Hepatocyte (in vitro differentiated cells): ENCODE results near the gene CUX1. TPM values are rescaled to one million over a fixed set of nuclear protein-coding genes. Genes with fewer than 3 reads are reported as not detected.

Experiments used
- DNase-seq: peaks from one replicate; pipeline ENCODE4 v3.0.0-alpha.2; 2016; ENCODE audit warnings: low spot score
- H2AFZ ChIP-seq: fragments of 200-600 bp; sonication (generic); 2 replicates; pipeline ENCODE4 v1.6.0; 2016; ENCODE audit warnings: antibody characterized with exemption, mild to moderate bottlenecking
- H3K27ac ChIP-seq: fragments of 200-600 bp; sonication (generic); 2 replicates; pipeline ENCODE4 v1.5.1; 2016; ENCODE audit warnings: mild to moderate bottlenecking
- H3K27me3 ChIP-seq: fragments of 200-600 bp; sonication (generic); 2 replicates; pipeline ENCODE4 v1.6.1; 2016
- H3K36me3 ChIP-seq: fragments of 200-600 bp; sonication (generic); replicated peaks from 2 replicates; pipeline ENCODE4 v1.5.1; 2016; ENCODE audit warnings: low read depth; ENCODE audit not compliant: insufficient read depth
- H3K4me1 ChIP-seq: fragments of 200-600 bp; sonication (generic); 2 replicates; pipeline ENCODE4 v1.5.1; 2016; ENCODE audit warnings: mild to moderate bottlenecking, moderate library complexity; ENCODE audit not compliant: insufficient read depth
- H3K4me2 ChIP-seq: fragments of 200-600 bp; sonication (generic); 2 replicates; pipeline ENCODE4 v1.6.0; 2016
- H3K4me3 ChIP-seq: fragments of 200-600 bp; sonication (generic); 2 replicates; pipeline ENCODE4 v1.5.1; 2016; ENCODE audit warnings: mild to moderate bottlenecking
- H3K79me2 ChIP-seq: fragments of 200-600 bp; sonication (generic); 2 replicates; pipeline ENCODE4 v1.6.0; 2017; ENCODE audit warnings: mild to moderate bottlenecking
- H3K9me2 ChIP-seq: fragments of 200-600 bp; sonication (generic); replicated peaks from 2 replicates; pipeline ENCODE4 v1.6.0; 2017; ENCODE audit warnings: mild to moderate bottlenecking; ENCODE audit not compliant: insufficient read depth
- H3K9me3 ChIP-seq: fragments of 200-600 bp; sonication (generic); 2 replicates; pipeline ENCODE4 v1.5.1; 2016; ENCODE audit warnings: low read depth, mild to moderate bottlenecking
- H4K20me1 ChIP-seq: fragments of 200-600 bp; sonication (generic); 2 replicates; pipeline ENCODE4 v1.6.0; 2016; ENCODE audit warnings: mild to moderate bottlenecking; ENCODE audit not compliant: insufficient read depth, poor library complexity, severe bottlenecking
- EZH2 ChIP-seq: fragments of 200-600 bp; sonication (generic); IDR thresholded peaks from 2 replicates; pipeline ENCODE4 v1.6.1; 2016; ENCODE audit warnings: antibody characterized with exemption, mild to moderate bottlenecking, borderline replicate concordance
- EZH2phosphoT487 ChIP-seq: fragments of 200-600 bp; sonication (generic); IDR thresholded peaks from one replicate; pipeline ENCODE4 v1.6.1; 2018; ENCODE audit warnings: antibody characterized with exemption, mild to moderate bottlenecking, low read depth, moderate library complexity; ENCODE audit not compliant: unreplicated experiment, severe bottlenecking
- WGBS: methylation state at CpG from one replicate; pipeline ENCODE4 v1.1.6; 2016; ENCODE audit warnings: low lambda C conversion rate; ENCODE audit errors: missing lambda C conversion rate; 5-methylcytosine and 5-hydroxymethylcytosine counted together
- polyA plus RNA-seq: library from polyadenylated mRNA; unstranded; fragments of >200 nt; fragmentation: Nextera tagmentation; extraction: Ambion mirVana; gene quantifications from 2 replicates; pipeline ENCODE4 v1.2.1, GENCODE V29; 2016
- total RNA-seq: library from RNA; depleted of rRNA; stranded (reverse); fragments of >200 nt; gene quantifications from 2 replicates; pipeline ENCODE4 v1.2.3, GENCODE V29; 2014
- TF ChIP-seq, protein P1 (sequence below): fragments of 200-600 bp; sonication (generic); IDR thresholded peaks from 2 replicates; pipeline ENCODE4 v1.5.1; 2016; ENCODE audit warnings: antibody characterized with exemption, mild to moderate bottlenecking; ENCODE audit not compliant: poor library complexity

CUX1 gene
- total and polyA plus RNA-seq, 2 experiments from 2014 or later: 60.1 to 76.8 TPM

DNA sequence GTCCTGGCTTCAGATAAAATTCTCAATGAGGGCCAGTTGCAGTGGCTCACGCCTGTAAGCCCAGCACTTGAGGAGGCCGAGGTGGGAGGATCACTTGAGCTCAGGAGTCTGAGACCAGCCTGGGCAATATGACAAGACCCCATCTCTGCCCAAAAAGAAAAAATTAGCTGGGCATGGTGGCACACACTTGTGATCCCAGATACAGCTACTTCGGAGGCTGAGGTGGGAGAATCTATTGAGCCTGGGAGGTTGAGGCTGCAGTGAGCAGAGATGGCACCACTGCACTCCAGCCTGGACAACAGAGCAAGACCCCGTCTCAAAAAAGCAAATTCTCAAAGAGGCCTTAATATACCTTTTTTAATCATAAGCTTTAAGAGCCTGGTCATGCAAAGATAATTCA lies 142.9 kb downstream of the CUX1 start:
- Histone ChIP-seq H3K27me3 (no peaks in the 10 kb centered on the region), H2AFZ (no peak overlapping the region), H3K27ac (no peak overlapping the region), H3K4me2 (no peak overlapping the region), H3K4me1 (peaks cover 3% of the 10 kb centered on the region), H3K4me3 (no peak overlapping the region), H3K9me3 (no peaks in the 10 kb centered on the region), H4K20me1 (peaks cover 15% of the 10 kb centered on the region), H3K36me3 (no peaks in the 10 kb centered on the region), H3K9me2 (no peaks in the 10 kb centered on the region), H3K79me2 (peaks cover 95% of the 10 kb centered on the region)
- DNase-seq: no peak
- 96% methylated on average over 4 of the region's 4 CpGs for WGBS
- TF ChIP-seq EZH2phosphoT487 (no peak), EZH2 (no peak)
- TF ChIP-seq, protein P1, sequence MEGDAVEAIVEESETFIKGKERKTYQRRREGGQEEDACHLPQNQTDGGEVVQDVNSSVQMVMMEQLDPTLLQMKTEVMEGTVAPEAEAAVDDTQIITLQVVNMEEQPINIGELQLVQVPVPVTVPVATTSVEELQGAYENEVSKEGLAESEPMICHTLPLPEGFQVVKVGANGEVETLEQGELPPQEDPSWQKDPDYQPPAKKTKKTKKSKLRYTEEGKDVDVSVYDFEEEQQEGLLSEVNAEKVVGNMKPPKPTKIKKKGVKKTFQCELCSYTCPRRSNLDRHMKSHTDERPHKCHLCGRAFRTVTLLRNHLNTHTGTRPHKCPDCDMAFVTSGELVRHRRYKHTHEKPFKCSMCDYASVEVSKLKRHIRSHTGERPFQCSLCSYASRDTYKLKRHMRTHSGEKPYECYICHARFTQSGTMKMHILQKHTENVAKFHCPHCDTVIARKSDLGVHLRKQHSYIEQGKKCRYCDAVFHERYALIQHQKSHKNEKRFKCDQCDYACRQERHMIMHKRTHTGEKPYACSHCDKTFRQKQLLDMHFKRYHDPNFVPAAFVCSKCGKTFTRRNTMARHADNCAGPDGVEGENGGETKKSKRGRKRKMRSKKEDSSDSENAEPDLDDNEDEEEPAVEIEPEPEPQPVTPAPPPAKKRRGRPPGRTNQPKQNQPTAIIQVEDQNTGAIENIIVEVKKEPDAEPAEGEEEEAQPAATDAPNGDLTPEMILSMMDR: no peak

DNA sequence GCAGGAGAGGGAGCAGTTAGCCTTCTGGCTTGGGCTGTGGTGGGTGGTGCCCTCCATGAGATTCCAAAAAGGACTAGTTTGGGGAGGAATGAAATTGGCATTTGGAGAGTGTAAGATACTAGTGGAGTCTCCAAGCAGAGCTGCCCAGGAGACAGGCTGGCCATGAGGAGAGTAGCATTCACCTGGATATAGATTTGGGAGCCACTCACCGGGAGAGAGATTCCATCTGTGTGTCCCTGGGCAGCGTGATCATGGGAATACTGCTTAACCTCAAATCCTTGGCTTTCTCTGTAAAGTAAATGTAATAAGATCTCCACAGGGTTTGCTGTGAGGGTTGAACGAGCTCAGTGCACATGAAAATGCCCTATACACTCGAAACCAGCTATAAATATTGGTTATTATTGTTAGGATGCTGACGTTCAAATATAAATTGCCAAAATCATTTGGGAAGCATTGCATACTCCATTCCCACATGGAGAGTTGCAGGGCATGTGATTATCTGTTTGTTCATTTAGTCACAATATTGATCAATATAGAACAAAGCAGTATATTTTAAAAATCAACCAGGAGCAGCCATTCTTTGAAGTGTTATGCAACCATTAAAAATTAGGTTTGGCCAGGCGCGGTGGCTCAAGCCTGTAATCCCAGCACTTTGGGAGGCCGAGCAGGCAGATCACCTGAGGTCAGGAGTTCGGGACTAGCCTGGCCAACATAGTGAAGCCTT lies 143.7 kb downstream of the CUX1 start:
- no peak overlapping the region for H3K4me3 ChIP-seq
- H3K27me3 ChIP-seq: no peaks in the 10 kb centered on the region
- 74% methylated on average over 9 of the region's 9 CpGs for WGBS
- H3K4me2 ChIP-seq: no peak overlapping the region
- H2AFZ ChIP-seq: no peak overlapping the region
- no peak for DNase-seq
- no peaks in the 10 kb centered on the region for H3K9me3 ChIP-seq
- H3K9me2 ChIP-seq: no peaks in the 10 kb centered on the region
- H4K20me1 ChIP-seq: peaks cover 19% of the 10 kb centered on the region
- H3K36me3 ChIP-seq: no peaks in the 10 kb centered on the region
- H3K27ac ChIP-seq: no peak overlapping the region
- TF ChIP-seq EZH2phosphoT487: no peak
- TF ChIP-seq, protein P1: no peak
- no peak for TF ChIP-seq EZH2
- H3K79me2 ChIP-seq: peaks cover 94% of the 10 kb centered on the region
- H3K4me1 ChIP-seq: peaks cover 3% of the 10 kb centered on the region

DNA sequence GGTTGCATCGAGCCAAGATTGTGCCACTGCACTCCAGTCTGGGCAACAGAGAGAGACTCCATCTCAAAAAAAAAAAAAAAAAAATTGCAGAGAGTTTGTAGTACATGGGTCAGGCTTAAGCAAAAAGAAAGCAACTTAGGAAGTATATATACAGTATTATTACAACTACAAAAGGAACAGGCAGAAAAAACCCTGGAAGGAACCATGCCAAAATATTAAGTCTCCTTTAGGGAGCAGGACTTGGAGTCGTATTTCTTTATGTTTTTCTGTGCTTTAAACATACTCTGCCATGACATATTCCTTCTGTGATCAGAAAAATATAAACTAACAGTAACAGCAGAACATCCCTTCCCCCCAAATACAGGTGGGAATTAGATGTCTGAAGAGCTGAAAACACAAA lies 144.4 kb downstream of the CUX1 start:
- TF ChIP-seq EZH2phosphoT487: no peak
- TF ChIP-seq EZH2: no peak
- TF ChIP-seq, protein P1: no peak
- no peak overlapping the region for H3K4me2 ChIP-seq
- no peaks in the 10 kb centered on the region for H3K36me3 ChIP-seq
- H3K27ac ChIP-seq: no peak overlapping the region
- H3K9me3 ChIP-seq: no peaks in the 10 kb centered on the region
- H2AFZ ChIP-seq: no peak overlapping the region
- peaks cover 25% of the 10 kb centered on the region for H4K20me1 ChIP-seq
- no peaks in the 10 kb centered on the region for H3K9me2 ChIP-seq
- H3K4me1 ChIP-seq: peaks cover 3% of the 10 kb centered on the region
- no peak overlapping the region for H3K4me3 ChIP-seq
- H3K27me3 ChIP-seq: no peaks in the 10 kb centered on the region
- WGBS: 68% methylated on average over 2 of the region's 2 CpGs
- DNase-seq: no peak
- peaks cover 94% of the 10 kb centered on the region for H3K79me2 ChIP-seq
